GM10847 (cell line): Measurements from ENCODE around the gene IFI44L.

Experiments used
- POLR2A ChIP-seq: IDR thresholded peaks from 2 replicates; pipeline ENCODE4 v1.6.1; 2011; ENCODE audit not compliant: insufficient read length; ENCODE audit errors: extremely low read depth

Gene IFI44L

GRCh38 chr1:78619803-78620579 is at the start of gene IFI44L:
Gene IFI44L, plus strand, starts transcription at chr1:78620448. Its CDS starts 7,468 bp downstream, at chr1:78627916.
- no peak for TF ChIP-seq POLR2A

- TF ChIP-seq POLR2A = no peak
Observed at GRCh38 chr1:78570539-78570938, 49.7 kb upstream of the IFI44L start.

GRCh38 chr1:78577257-78578100 is 42.8 kb upstream of the IFI44L start:
- TF ChIP-seq POLR2A = no peak

- no peak for TF ChIP-seq POLR2A
Observed at GRCh38 chr1:78586572-78586971, 33.7 kb upstream of the IFI44L start.

GRCh38 chr1:78587211-78587610 is 33.0 kb upstream of the IFI44L start:
- TF ChIP-seq POLR2A = no peak

GRCh38 chr1:78591971-78592370 is 28.3 kb upstream of the IFI44L start:
- TF ChIP-seq POLR2A = no peak

- no peak for TF ChIP-seq POLR2A
Observed at GRCh38 chr1:78599294-78599693, 21.0 kb upstream of the IFI44L start.

- TF ChIP-seq POLR2A = no peak
Observed at GRCh38 chr1:78601068-78601467, 19.2 kb upstream of the IFI44L start.

GRCh38 chr1:78603206-78603605 is 17.0 kb upstream of the IFI44L start:
- no peak for TF ChIP-seq POLR2A

GRCh38 chr1:78604643-78605042 is 15.6 kb upstream of the IFI44L start:
- TF ChIP-seq POLR2A = no peak

- TF ChIP-seq POLR2A = no peak
Observed at GRCh38 chr1:78606274-78606673, 14.0 kb upstream of the IFI44L start.

GRCh38 chr1:78607334-78607927 is 12.8 kb upstream of the IFI44L start:
- TF ChIP-seq POLR2A = no peak

- TF ChIP-seq POLR2A = no peak
Observed at GRCh38 chr1:78607944-78608343, 12.3 kb upstream of the IFI44L start.

- TF ChIP-seq POLR2A = no peak
Observed at GRCh38 chr1:78617615-78618026, 2.6 kb upstream of the IFI44L start.

GRCh38 chr1:78619032-78619431 is 1.2 kb upstream of the IFI44L start:
- TF ChIP-seq POLR2A = no peak

GRCh38 chr1:78619446-78619802 is 824 bp upstream of the IFI44L start:
- TF ChIP-seq POLR2A = no peak
